HG03378 (cell line): ENCODE data around the gene GNRHR.

Source experiments
- ATAC-seq: cut with Tn5 transposase; IDR thresholded peaks from one replicate; pipeline ENCODE4 v1.9.1; 2021; ENCODE audit warnings: mild to moderate bottlenecking, moderate library complexity; ENCODE audit not compliant: unreplicated experiment

GNRHR gene

GRCh38 chr4:67700738-67701516 is 53.3 kb downstream of the GNRHR start, which contains the start of gene UBA6:
UBA6 (minus strand) TSS chr4:67701155; CDS start chr4:67701119, 36 bp downstream.
- ATAC-seq = peak; percentile 96

DNA sequence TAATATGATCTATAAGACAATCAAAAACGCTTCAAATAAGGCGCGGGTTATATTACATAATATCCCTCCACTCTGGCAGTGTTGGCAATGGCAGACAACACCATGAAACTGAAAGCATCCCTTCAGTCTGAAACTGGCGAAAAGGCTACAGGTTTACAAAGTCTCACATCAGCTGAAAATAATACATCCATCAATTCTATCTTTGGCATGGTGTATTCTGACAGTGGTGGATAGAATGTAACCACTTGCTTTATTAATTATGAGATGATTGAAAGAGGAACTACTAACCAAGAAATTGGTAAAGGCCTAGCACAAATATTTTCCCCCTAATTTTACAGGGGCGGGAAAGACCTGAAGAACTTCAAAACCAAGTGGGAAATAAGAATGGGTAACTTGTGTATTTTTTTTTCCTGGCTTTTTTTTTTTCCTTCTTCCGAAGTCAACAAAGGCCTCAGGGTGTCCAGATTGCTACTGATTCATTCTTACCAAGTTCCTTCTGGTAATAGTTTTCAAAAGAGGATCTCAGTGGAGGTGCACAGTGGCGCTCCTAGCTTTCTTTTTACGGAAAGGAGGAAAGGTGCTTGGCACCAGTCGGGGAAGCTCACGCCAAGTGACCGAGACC is 54.0 kb downstream of the GNRHR start:
- ATAC-seq = peak; percentile 25

DNA sequence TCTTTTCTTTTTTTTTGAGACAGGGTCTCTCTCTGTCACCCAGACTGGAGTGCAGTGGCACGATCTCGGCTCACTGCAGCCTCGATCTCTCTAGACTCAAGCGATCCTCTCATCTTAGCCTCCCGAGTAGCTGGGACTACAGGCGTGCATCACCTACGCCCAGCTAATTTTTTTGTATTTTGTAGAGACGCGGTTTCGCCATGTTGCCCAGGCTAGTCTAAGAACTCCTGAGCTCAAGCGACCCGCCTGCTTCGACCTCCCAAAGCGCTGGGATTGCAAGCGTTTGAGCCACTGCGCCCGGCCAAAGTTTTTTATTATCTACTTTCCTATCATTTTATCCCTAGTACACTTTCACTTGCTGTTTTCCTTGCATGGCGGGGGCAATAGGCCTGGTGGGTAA is 54.6 kb downstream of the GNRHR start:
- no peak for ATAC-seq

GRCh38 chr4:67697860-67698687 is 56.1 kb downstream of the GNRHR start:
- no peak for ATAC-seq

DNA sequence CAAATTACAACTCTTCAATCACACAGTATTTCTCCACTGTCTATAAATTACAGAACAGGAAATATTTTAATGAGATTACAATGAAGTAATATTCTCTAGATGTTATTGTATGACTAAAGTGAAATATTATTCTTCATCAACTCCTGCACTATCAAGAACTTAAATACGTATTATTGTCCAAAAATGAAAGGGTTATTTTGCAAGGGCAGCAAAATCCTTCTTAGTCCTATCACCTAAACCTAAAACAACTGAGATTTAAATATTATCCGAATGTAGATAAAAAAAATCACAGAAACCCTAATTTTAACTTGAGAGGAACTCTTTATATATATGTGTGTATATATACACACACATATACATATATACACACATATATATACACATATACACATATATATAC is 58.1 kb downstream of the GNRHR start:
- ATAC-seq = no peak

DNA sequence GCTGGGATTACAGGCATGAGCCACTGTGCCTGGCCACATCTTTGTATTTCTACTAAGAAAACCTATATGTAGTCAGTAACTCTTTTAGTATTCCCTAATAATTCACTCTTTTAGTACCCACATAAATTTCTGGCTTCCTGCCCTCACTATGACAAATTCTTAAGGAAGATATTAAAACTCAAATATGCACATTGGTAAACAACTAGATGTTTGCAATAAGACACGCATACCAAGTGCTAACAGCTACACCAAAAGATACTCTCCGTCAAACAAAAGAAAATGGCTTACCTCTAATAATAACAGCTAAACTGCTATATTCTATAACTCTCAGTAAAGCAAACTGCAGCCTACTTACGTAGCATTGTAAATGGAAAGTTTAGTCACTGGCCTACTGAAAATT is 59.5 kb downstream of the GNRHR start:
- no peak for ATAC-seq

DNA sequence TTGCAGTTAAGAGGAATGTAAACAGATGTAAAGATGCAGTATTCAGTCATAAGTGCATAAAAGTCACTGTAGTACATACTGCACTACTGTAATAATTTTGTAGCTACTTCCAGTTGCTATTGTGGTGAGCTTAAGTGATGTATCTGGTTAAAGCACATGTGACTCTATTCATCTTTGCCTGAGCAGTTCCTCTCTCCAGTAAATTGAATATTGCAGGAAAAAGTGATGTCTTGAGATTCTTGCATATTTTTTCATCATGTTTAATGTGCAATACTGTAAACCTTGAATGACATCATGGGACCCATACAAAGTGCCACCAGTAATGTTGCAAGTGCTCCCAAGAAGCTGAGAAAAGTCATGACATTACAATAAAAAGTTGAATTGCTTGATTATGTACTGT is 62.9 kb downstream of the GNRHR start:
- ATAC-seq = no peak
